HepG2 (cell line): ENCODE data around the gene SH3D21. TPM values are rescaled to one million over a fixed set of nuclear protein-coding genes. Genes with fewer than 3 reads are reported as not detected.
A peak's percentile ranks its signal among the peaks of the same experiment; 100 is the strongest.

Experiments
- IKZF5 ChIP-seq: IDR thresholded peaks from 2 replicates; pipeline ENCODE4 v1.6.1; 2018; ENCODE audit warnings: missing genetic modification reagents, mild to moderate bottlenecking, missing compliant biosample characterization
- KDM5B ChIP-seq: sonication (generic); formaldehyde crosslinking; IDR thresholded peaks from 2 replicates; pipeline ENCODE4 v1.4.0; 2020; ENCODE audit warnings: missing genetic modification reagents, mild to moderate bottlenecking, borderline replicate concordance
- ONECUT2 ChIP-seq: sonication (generic); formaldehyde crosslinking; IDR thresholded peaks from 2 replicates; pipeline ENCODE4 v1.4.0; 2020; ENCODE audit warnings: missing genetic modification reagents
- PHB2 ChIP-seq: fragments of 450-650 bp; IDR thresholded peaks from 2 replicates; pipeline ENCODE4 v1.6.1; 2018; ENCODE audit not compliant: partially characterized antibody
- SP1 ChIP-seq, 2 experiments: fragments of 450-650 bp in 1 of 2; sonication (generic) in 1 of 2; formaldehyde crosslinking in 1 of 2; IDR thresholded peaks; 2 replicates each; pipeline versions ENCODE4 v1.4.0 to v1.6.1; 2016 to 2020; ENCODE audit warnings: missing genetic modification reagents in 1 of 2
- SPEN ChIP-seq: sonication (generic); formaldehyde crosslinking; IDR thresholded peaks from 2 replicates; pipeline ENCODE4 v1.5.1; 2020; ENCODE audit warnings: low read depth, mild to moderate bottlenecking, missing genetic modification reagents
- TFE3 ChIP-seq: IDR thresholded peaks from 2 replicates; pipeline ENCODE4 v1.6.1; 2016
- TRIM22 ChIP-seq: fragments of 450-650 bp; IDR thresholded peaks from 2 replicates; pipeline ENCODE4 v1.6.1; 2017
- YEATS4 ChIP-seq: sonication (generic); formaldehyde crosslinking; IDR thresholded peaks from 2 replicates; pipeline ENCODE4 v1.4.0; 2020; ENCODE audit warnings: missing genetic modification reagents, borderline replicate concordance
- ZBED4 ChIP-seq: sonication (generic); formaldehyde crosslinking; IDR thresholded peaks from 2 replicates; pipeline ENCODE4 v1.4.0; 2020; ENCODE audit warnings: missing genetic modification reagents, borderline replicate concordance
- ZBTB3 ChIP-seq: sonication (generic); formaldehyde crosslinking; IDR thresholded peaks from 2 replicates; pipeline ENCODE4 v1.4.0; 2020; ENCODE audit warnings: low read depth, mild to moderate bottlenecking, moderate library complexity, missing genetic modification reagents, borderline replicate concordance
- ZMYM4 ChIP-seq: sonication (generic); formaldehyde crosslinking; IDR thresholded peaks from 2 replicates; pipeline ENCODE4 v1.8.1; 2023; ENCODE audit warnings: mild to moderate bottlenecking, missing genetic modification reagents
- ZNF350 ChIP-seq: sonication (generic); formaldehyde crosslinking; IDR thresholded peaks from 2 replicates; pipeline ENCODE4 v1.4.0; 2020; ENCODE audit warnings: mild to moderate bottlenecking, low read depth, missing genetic modification reagents, borderline replicate concordance
- ZNF543 ChIP-seq: sonication (generic); formaldehyde crosslinking; IDR thresholded peaks from 2 replicates; pipeline ENCODE4 v1.4.0; 2020; ENCODE audit warnings: mild to moderate bottlenecking, missing genetic modification reagents
- ZNF737 ChIP-seq: sonication (generic); formaldehyde crosslinking; IDR thresholded peaks from 2 replicates; pipeline ENCODE4 v1.5.0; 2020; ENCODE audit warnings: missing genetic modification reagents, mild to moderate bottlenecking, borderline replicate concordance
- polyA plus RNA-seq, 8 experiments: library from polyadenylated mRNA; depleted of rRNA in 3 of 8; stranded (reverse) in 7 of 8; unstranded in 1 of 8; fragments of >200 nt; fragmentation: Illumina TruSeq in 4 of 8; extraction: Trizol in 4 of 8; gene quantifications; 2 replicates each; pipeline versions ENCODE4 v1.2.1 to v1.2.3, GENCODE V29; 2011 to 2016; ENCODE audit warnings: low read depth in 4 of 8, missing spikeins in 1 of 8, mixed read lengths in 1 of 8; ENCODE audit not compliant: insufficient read depth in 1 of 8
- total RNA-seq, 5 experiments: library from RNA; depleted of rRNA; stranded (reverse); fragments of >200 nt; fragmentation: Illumina TruSeq; extraction: Trizol; gene quantifications; 2 replicates each; pipeline ENCODE4 v1.2.3, GENCODE V29; 2016; ENCODE audit warnings: low read depth in 1 of 5
- TF ChIP-seq, protein P1 (sequence below): IDR thresholded peaks from 2 replicates; pipeline ENCODE4 v1.6.1; 2016; ENCODE audit warnings: missing genetic modification reagents, missing compliant biosample characterization
- TF ChIP-seq, protein P2 (sequence below): IDR thresholded peaks from 2 replicates; pipeline ENCODE4 v1.6.1; 2012; ENCODE audit warnings: low read length, improper control_type of control experiment

Gene SH3D21
- total and polyA plus RNA-seq, 2 of the 13 experiments (the other 11 are each of a cell fraction or from before 2014, with no cell fraction given), result 5.1 to 8.6 TPM

- TF ChIP-seq YEATS4 (CRISPR knock-in tag) (peak; percentile 78; the same call in 1 of the 2 replicates), SP1 (IDR thresholded peaks at IDR 0.05) (no peak), SP1 (CRISPR knock-in tag; IDR thresholded peaks at IDR 0.05) (peak; percentile 25; the same call in 1 of the 2 replicates), SPEN (CRISPR knock-in tag) (peak; percentile 29; the same call in 1 of the 2 replicates), ZBED4 (peak; percentile 69; the same call in 1 of the 2 replicates), KDM5B (CRISPR knock-in tag) (peak; percentile 25; the same call in 1 of the 2 replicates), ONECUT2 (CRISPR knock-in tag) (no peak), IKZF5 (peak; percentile 58; the same call in 1 of the 2 replicates), TFE3 (CRISPR knock-in tag) (peak; percentile 82), ZMYM4 (peak; percentile 56), TRIM22 (no peak), PHB2 (no peak), ZNF737 (CRISPR knock-in tag) (no peak), ZBTB3 (CRISPR knock-in tag) (peak; percentile 93), ZNF350 (CRISPR knock-in tag) (no peak; the same call in 1 of the 2 replicates), ZNF543 (CRISPR knock-in tag) (no peak)
- TF ChIP-seq, protein P1, sequence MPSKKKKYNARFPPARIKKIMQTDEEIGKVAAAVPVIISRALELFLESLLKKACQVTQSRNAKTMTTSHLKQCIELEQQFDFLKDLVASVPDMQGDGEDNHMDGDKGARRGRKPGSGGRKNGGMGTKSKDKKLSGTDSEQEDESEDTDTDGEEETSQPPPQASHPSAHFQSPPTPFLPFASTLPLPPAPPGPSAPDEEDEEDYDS, result peak; percentile 60; the same call in 1 of the 2 replicates
- TF ChIP-seq, protein P2, sequence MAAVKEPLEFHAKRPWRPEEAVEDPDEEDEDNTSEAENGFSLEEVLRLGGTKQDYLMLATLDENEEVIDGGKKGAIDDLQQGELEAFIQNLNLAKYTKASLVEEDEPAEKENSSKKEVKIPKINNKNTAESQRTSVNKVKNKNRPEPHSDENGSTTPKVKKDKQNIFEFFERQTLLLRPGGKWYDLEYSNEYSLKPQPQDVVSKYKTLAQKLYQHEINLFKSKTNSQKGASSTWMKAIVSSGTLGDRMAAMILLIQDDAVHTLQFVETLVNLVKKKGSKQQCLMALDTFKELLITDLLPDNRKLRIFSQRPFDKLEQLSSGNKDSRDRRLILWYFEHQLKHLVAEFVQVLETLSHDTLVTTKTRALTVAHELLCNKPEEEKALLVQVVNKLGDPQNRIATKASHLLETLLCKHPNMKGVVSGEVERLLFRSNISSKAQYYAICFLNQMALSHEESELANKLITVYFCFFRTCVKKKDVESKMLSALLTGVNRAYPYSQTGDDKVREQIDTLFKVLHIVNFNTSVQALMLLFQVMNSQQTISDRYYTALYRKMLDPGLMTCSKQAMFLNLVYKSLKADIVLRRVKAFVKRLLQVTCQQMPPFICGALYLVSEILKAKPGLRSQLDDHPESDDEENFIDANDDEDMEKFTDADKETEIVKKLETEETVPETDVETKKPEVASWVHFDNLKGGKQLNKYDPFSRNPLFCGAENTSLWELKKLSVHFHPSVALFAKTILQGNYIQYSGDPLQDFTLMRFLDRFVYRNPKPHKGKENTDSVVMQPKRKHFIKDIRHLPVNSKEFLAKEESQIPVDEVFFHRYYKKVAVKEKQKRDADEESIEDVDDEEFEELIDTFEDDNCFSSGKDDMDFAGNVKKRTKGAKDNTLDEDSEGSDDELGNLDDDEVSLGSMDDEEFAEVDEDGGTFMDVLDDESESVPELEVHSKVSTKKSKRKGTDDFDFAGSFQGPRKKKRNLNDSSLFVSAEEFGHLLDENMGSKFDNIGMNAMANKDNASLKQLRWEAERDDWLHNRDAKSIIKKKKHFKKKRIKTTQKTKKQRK, result no peak
Measured at GRCh38 chr1:36269408-36269838, 36.7 kb upstream of the SH3D21 start (continued).
